HFFc6 (cell line): ENCODE measurements around the gene PSMD3. TPM values are rescaled to one million over a fixed set of nuclear protein-coding genes. Genes with fewer than 3 reads are reported as not detected.

Experiments
- DNase-seq: peaks from one replicate; pipeline ENCODE4 v3.0.0-alpha.2; 2018
- H3K27ac Mint-ChIP-seq: 2 replicates; pipeline ENCODE4 v1.8.0; 2020; ENCODE audit warnings: mild to moderate bottlenecking, mixed read lengths
- H3K27me3 Mint-ChIP-seq: 2 replicates; pipeline ENCODE4 v1.8.0; 2021; ENCODE audit warnings: mild to moderate bottlenecking, moderate library complexity, mixed read lengths; ENCODE audit not compliant: insufficient read depth
- H3K36me3 Mint-ChIP-seq: 2 replicates; pipeline ENCODE4 v1.8.0; 2021; ENCODE audit warnings: low read depth, mixed read lengths
- H3K4me1 Mint-ChIP-seq: 2 replicates; pipeline ENCODE4 v1.8.0; 2020; ENCODE audit warnings: low read depth, mixed read lengths
- H3K4me3 Mint-ChIP-seq: 2 replicates; pipeline ENCODE4 v1.8.0; 2020; ENCODE audit warnings: mild to moderate bottlenecking, moderate library complexity, mixed read lengths
- H3K9me3 Mint-ChIP-seq: 2 replicates; pipeline ENCODE4 v1.8.0; 2020; ENCODE audit warnings: mild to moderate bottlenecking, mixed read lengths
- CTCF ChIP-seq: fragments of 200-600 bp; sonication (generic); IDR thresholded peaks from 2 replicates; pipeline ENCODE4 v1.5.0; 2021; ENCODE audit warnings: antibody characterized with exemption, mild to moderate bottlenecking
- microRNA-seq: library from miRNA; unstranded; fragments of <30 nt; microRNA quantifications from one replicate; pipeline ENCODE4, GENCODE V29; 2019
- total RNA-seq, 6 experiments: library from RNA; stranded (reverse); fragmentation: NEBNext Ultra II Directional; extraction: Animal tissue kit (Norgen Biotek cat#: 25700); gene quantifications; 2 replicates in 1 of 6; 3 replicates in 5 of 6; pipeline ENCODE4 v1.2.3, GENCODE V29; 2021

Gene PSMD3
- total RNA-seq, 6 experiments from 2014 or later: 143 to 169 (median 160) TPM

- Mint-ChIP-seq H3K4me3 (no peak overlapping the region), H3K9me3 (no peaks in the 10 kb centered on the region), H3K27me3 (peaks cover 1% of the 10 kb centered on the region), H3K36me3 (no peaks in the 10 kb centered on the region; the same call in 1 of the 2 replicates), H3K27ac (no peak overlapping the region), H3K4me1 (peaks cover 14% of the 10 kb centered on the region)
- no peak for DNase-seq
- peak; percentile 69 for TF ChIP-seq CTCF
Measured at GRCh38 chr17:40035162-40035559, 54.6 kb downstream of the PSMD3 start.

DNA sequence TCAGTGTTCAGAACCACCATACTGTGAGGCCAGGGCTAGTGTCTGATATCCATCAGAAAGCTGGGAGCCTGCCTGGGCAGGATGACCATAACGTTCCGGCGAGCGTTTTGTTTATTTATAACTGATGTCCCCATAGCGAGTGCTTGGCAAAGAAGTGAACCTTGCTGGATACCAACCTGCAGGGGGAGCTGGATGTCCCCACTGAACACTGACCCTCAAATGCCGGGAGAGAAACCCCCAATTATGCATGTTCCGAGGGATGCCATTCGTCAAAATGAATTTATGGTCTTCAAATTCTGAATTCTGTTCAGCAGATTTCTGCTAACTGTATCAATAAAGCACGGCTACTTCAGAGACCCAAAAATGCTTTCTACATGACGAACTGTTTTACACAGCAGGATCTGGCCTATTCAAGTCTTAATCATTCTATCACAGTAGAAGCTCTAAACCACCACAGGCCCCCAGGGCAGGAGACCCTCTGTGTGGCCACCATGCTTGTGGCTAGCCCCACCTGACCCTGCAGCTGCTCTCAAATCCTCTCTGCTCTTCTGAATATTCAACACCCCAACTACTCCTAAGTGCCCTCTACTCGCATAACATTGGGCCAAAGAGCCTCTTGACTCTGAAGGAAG is 58.4 kb downstream of the PSMD3 start:
- Mint-ChIP-seq H3K4me1 (peaks cover 25% of the 10 kb centered on the region), H3K36me3 (peaks cover 7% of the 10 kb centered on the region; the same call in 1 of the 2 replicates), H3K9me3 (no peaks in the 10 kb centered on the region), H3K27me3 (no peaks in the 10 kb centered on the region; the same call in none of the 2 replicates), H3K4me3 (peak overlapping the region; percentile 63), H3K27ac (peak overlapping the region; percentile 99)
- peak; percentile 91 for DNase-seq
- TF ChIP-seq CTCF: peak; percentile 87

DNA sequence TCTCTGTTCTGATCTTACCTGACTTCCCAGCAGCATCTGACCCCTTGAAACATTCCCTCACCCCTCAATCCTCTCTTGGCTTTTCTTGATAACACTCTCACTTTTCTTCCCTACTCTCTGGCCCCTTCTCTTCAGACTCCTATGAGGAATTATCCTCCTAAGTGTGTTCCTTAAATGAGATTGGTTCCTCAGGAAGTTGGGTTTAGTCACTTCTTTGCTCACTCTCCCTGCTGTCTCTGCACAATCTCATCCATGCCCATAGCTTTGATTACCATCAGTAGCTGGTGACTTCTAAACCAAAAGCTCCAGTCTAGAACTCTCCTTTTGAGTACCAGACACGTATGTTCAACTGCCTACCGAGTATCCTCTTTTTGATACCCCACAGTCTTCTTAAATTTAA is 60.6 kb downstream of the PSMD3 start:
- H3K27me3 Mint-ChIP-seq: no peaks in the 10 kb centered on the region; the same call in none of the 2 replicates
- H3K9me3 Mint-ChIP-seq: no peaks in the 10 kb centered on the region
- peaks cover 7% of the 10 kb centered on the region; the same call in 1 of the 2 replicates for H3K36me3 Mint-ChIP-seq
- no peak for DNase-seq
- H3K27ac Mint-ChIP-seq: peak overlapping the region; percentile 11; the same call in 1 of the 2 replicates
- TF ChIP-seq CTCF: no peak
- peaks cover 25% of the 10 kb centered on the region for H3K4me1 Mint-ChIP-seq
- H3K4me3 Mint-ChIP-seq: no peak overlapping the region

Small RNA genes lying within 50 kb of the gene (microRNA-seq; reads per million reads assigned to microRNA genes)
- not detected for gene MIR6884

Other genes with a start within 250 kb of the PSMD3 start
- gene GRB7, start 242.9 kb upstream of the PSMD3 start, total RNA-seq: not detected
- gene IKZF3, start 116.5 kb upstream of the PSMD3 start, total RNA-seq: not detected
- not detected for gene ZPBP2, start 112.6 kb upstream of the PSMD3 start, total RNA-seq
- gene GSDMB, start 62.2 kb upstream of the PSMD3 start, total RNA-seq: 1 to 10 TPM; 1.4 to 3.1 (median 2.3) TPM
- 10 to 100 TPM; 39.0 to 63.9 (median 49.9) TPM for gene ORMDL3, start 53.2 kb upstream of the PSMD3 start, total RNA-seq
- not detected for gene LRRC3C, start 53.1 kb upstream of the PSMD3 start, total RNA-seq
- under 1 TPM; 0.11 to 0.43 (median 0.36) TPM for gene GSDMA, start 17.8 kb upstream of the PSMD3 start, total RNA-seq
- under 1 TPM in 5 of 6 experiments, not detected in 1; 0.31 to 0.59 (median 0.48) TPM for gene CSF3, start 34.6 kb downstream of the PSMD3 start, total RNA-seq
- gene MED24, start 73.6 kb downstream of the PSMD3 start, total RNA-seq: 10 to 100 TPM; 60.9 to 72.8 (median 65.3) TPM
- 10 to 100 TPM; 29.3 to 33.7 (median 30.7) TPM for gene THRA, start 82.2 kb downstream of the PSMD3 start, total RNA-seq
- gene NR1D1, start 119.8 kb downstream of the PSMD3 start, total RNA-seq: 10 to 100 TPM; 11.2 to 15.8 (median 15.1) TPM
- 10 to 100 TPM; 61.2 to 67.8 (median 65.5) TPM for gene MSL1, start 141.2 kb downstream of the PSMD3 start, total RNA-seq
- 10 to 100 TPM; 49.5 to 67.7 (median 62.0) TPM for gene CASC3, start 159.7 kb downstream of the PSMD3 start, total RNA-seq
- 1 to 10 TPM; 1.5 to 2.2 (median 1.8) TPM for gene RAPGEFL1, start 196.7 kb downstream of the PSMD3 start, total RNA-seq
- gene WIPF2, start 238.5 kb downstream of the PSMD3 start, total RNA-seq: 10 to 100 TPM; 24.8 to 33.5 (median 29.8) TPM